Ammon's horn (tissue), 1 donor: ENCODE results near the gene LCE3A.
A peak's percentile ranks its signal among the peaks of the same experiment; 100 is the strongest.
"Not testable (repeated sequence)": the region's sequence is repeated elsewhere in the genome, so short reads cannot be mapped to it uniquely, and the experiment has no call there.

ENCODE experiments used
- DNase-seq: peaks from one replicate; pipeline ENCODE4 v3.0.0-alpha.2; 2016; ENCODE audit warnings: low spot score

Gene LCE3A

GRCh38 chr1:152622803-152623202, at the start of gene LCE3A:
Gene LCE3A, minus strand, starts transcription at chr1:152623103. Its CDS starts 0 bp downstream, at chr1:152623103.
- DNase-seq = no peak

GRCh38 chr1:152667648-152668047, 44.7 kb upstream of the LCE3A start:
- DNase-seq = no peak

GRCh38 chr1:152666171-152666570, 43.3 kb upstream of the LCE3A start:
- DNase-seq = not testable (repeated sequence)

GRCh38 chr1:152663098-152663497, 40.2 kb upstream of the LCE3A start, which contains the start of gene LCE2D:
Gene LCE2D, plus strand, starts transcription at chr1:152663380. Its CDS starts 726 bp downstream, at chr1:152664106.
- DNase-seq = no peak

- DNase-seq = no peak
Observed at GRCh38 chr1:152658649-152659048, 35.7 kb upstream of the LCE3A start.

GRCh38 chr1:152657677-152658076, 34.8 kb upstream of the LCE3A start:
- DNase-seq = no peak

- DNase-seq = no peak
Observed at GRCh38 chr1:152656459-152656858, 33.6 kb upstream of the LCE3A start.

- DNase-seq = peak; percentile 37
Observed at GRCh38 chr1:152654110-152654509, 31.2 kb upstream of the LCE3A start.

GRCh38 chr1:152646656-152647055, 23.8 kb upstream of the LCE3A start:
- no peak for DNase-seq

- no peak for DNase-seq
Observed at GRCh38 chr1:152645146-152645545, 22.2 kb upstream of the LCE3A start.

GRCh38 chr1:152643945-152644344, 21.0 kb upstream of the LCE3A start:
- DNase-seq = no peak

GRCh38 chr1:152640351-152640750, 17.4 kb upstream of the LCE3A start:
- no peak for DNase-seq

- no peak for DNase-seq
Observed at GRCh38 chr1:152630596-152630995, 7.7 kb upstream of the LCE3A start.

- DNase-seq = no peak
Observed at GRCh38 chr1:152626744-152627143, 3.8 kb upstream of the LCE3A start.

GRCh38 chr1:152623203-152623844, 421 bp upstream of the LCE3A start:
- no peak for DNase-seq

- DNase-seq = no peak
Observed at GRCh38 chr1:152621993-152622392, 910 bp downstream of the LCE3A start.

GRCh38 chr1:152613511-152613910, 9.4 kb downstream of the LCE3A start, which contains the start of gene LCE3B:
Gene LCE3B, plus strand, starts transcription at chr1:152613811. Its CDS starts 0 bp downstream, at chr1:152613811.
- DNase-seq = no peak

- no peak for DNase-seq
Observed at GRCh38 chr1:152599934-152600333, 23.0 kb downstream of the LCE3A start, which contains the start of gene LCE3C. Gene LCE3C, plus strand, starts transcription at chr1:152600234. Its CDS starts 498 bp downstream, at chr1:152600732.

- no peak for DNase-seq
Observed at GRCh38 chr1:152596986-152597385, 25.9 kb downstream of the LCE3A start.

GRCh38 chr1:152585586-152585985, 37.3 kb downstream of the LCE3A start:
- DNase-seq = no peak

GRCh38 chr1:152582647-152583046, 40.3 kb downstream of the LCE3A start:
- DNase-seq = no peak

GRCh38 chr1:152580433-152580832, 42.5 kb downstream of the LCE3A start, which contains the start of gene LCE3D:
Gene LCE3D, minus strand, starts transcription at chr1:152580516. Its CDS starts 580 bp downstream, at chr1:152579936.
- DNase-seq = no peak

GRCh38 chr1:152579526-152579925, 43.4 kb downstream of the LCE3A start:
- not testable (repeated sequence) for DNase-seq

- DNase-seq = no peak
Observed at GRCh38 chr1:152577168-152577567, 45.7 kb downstream of the LCE3A start.
